IMR-90 (cell line): ENCODE results near the gene NDUFS3. TPM values are rescaled to one million over a fixed set of nuclear protein-coding genes. Genes with fewer than 3 reads are reported as not detected.

Experiments used
- ATAC-seq: fragments of 200-7000 bp; cut with Tn5 transposase; 2 replicates; pipeline ENCODE4 v1.9.1; 2020; ENCODE audit warnings: low read depth, mild to moderate bottlenecking, moderate library complexity
- BruUV-seq: library from RNA; stranded (reverse); fragments of 400-500 nt; replicated peaks from 2 replicates; lab custom pipeline; 2021; lab: Mats Ljungman, UMichigan
- CTCF ChIA-PET: fragments of 300-600 bp; formaldehyde crosslinking; extraction: SDS; loops from one replicate; lab custom pipeline; 2021; ENCODE audit warnings: antibody characterized with exemption; lab: Yijun Ruan, JAX
- POLR2A ChIA-PET: fragments of 300-600 bp; sonication (Branson Sonifier 250); formaldehyde crosslinking; loops from one replicate; lab custom pipeline; 2022; ENCODE audit warnings: antibody characterized with exemption; ENCODE audit not compliant: unreplicated experiment; lab: Charles Lee
- DNase-seq: peaks from one replicate; pipeline ENCODE4 v3.0.0; 2013
- H2AFZ ChIP-seq: replicated peaks from 2 replicates; pipeline ENCODE3; 2013; ENCODE audit warnings: low read length, mild to moderate bottlenecking; ENCODE audit not compliant: poor library complexity
- H2AK5ac ChIP-seq: 2 replicates; pipeline ENCODE4 v1.6.1; 2013; ENCODE audit warnings: low read depth, low read length, inconsistent platforms
- H2AK9ac ChIP-seq: replicated peaks from 2 replicates; pipeline ENCODE3; 2013; ENCODE audit warnings: mild to moderate bottlenecking, low read depth, low read length, moderate library complexity; ENCODE audit not compliant: poor library complexity
- H2BK120ac ChIP-seq: 2 replicates; pipeline ENCODE4 v1.6.1; 2013; ENCODE audit warnings: low read depth, low read length, inconsistent platforms
- H2BK15ac ChIP-seq: 3 replicates; pipeline ENCODE4 v1.6.1; 2013; ENCODE audit warnings: low read depth, low read length, inconsistent platforms
- H2BK20ac ChIP-seq: 2 replicates; pipeline ENCODE4 v1.6.1; 2013; ENCODE audit warnings: low read depth, mild to moderate bottlenecking, inconsistent platforms, low read length, moderate library complexity
- H2BK5ac ChIP-seq: 2 replicates; pipeline ENCODE4 v1.6.1; 2013; ENCODE audit warnings: mild to moderate bottlenecking, low read depth, low read length, inconsistent platforms; ENCODE audit not compliant: poor library complexity, severe bottlenecking
- H3K14ac ChIP-seq: replicated peaks from 2 replicates; pipeline ENCODE4 v1.6.1; 2013; ENCODE audit warnings: low read depth, low read length, inconsistent platforms
- H3K18ac ChIP-seq: 2 replicates; pipeline ENCODE4 v1.6.1; 2013; ENCODE audit warnings: low read depth, low read length, control low read depth
- H3K23ac ChIP-seq: 2 replicates; pipeline ENCODE4 v1.6.1; 2013; ENCODE audit warnings: low read depth, low read length, inconsistent platforms
- H3K27ac ChIP-seq: 2 replicates; pipeline ENCODE4 v1.5.1; 2013; ENCODE audit warnings: mild to moderate bottlenecking, control low read depth, low read length; ENCODE audit not compliant: insufficient read depth
- H3K27me3 ChIP-seq: 2 replicates; pipeline ENCODE4 v1.6.1; 2013; ENCODE audit warnings: low read length; ENCODE audit not compliant: control insufficient read depth, insufficient read depth
- H3K36me3 ChIP-seq: 2 replicates; pipeline ENCODE4 v1.6.1; 2013; ENCODE audit warnings: low read length, mixed read lengths; ENCODE audit not compliant: control insufficient read depth, insufficient read depth
- H3K4ac ChIP-seq: 2 replicates; pipeline ENCODE4 v1.6.1; 2013; ENCODE audit warnings: low read depth, low read length, inconsistent platforms
- H3K4me1 ChIP-seq: 2 replicates; pipeline ENCODE4 v1.6.1; 2013; ENCODE audit warnings: low read length, mixed read lengths; ENCODE audit not compliant: control insufficient read depth, insufficient read depth
- H3K4me2 ChIP-seq: 2 replicates; pipeline ENCODE4 v1.6.1; 2013; ENCODE audit warnings: low read depth, mild to moderate bottlenecking, control low read depth, low read length, moderate library complexity
- H3K4me3 ChIP-seq: 2 replicates; pipeline ENCODE4 v1.5.1; 2013; ENCODE audit warnings: low read depth, mild to moderate bottlenecking, control low read depth, low read length, moderate library complexity; ENCODE audit not compliant: insufficient read depth
- H3K56ac ChIP-seq: 2 replicates; pipeline ENCODE4 v1.6.1; 2013; ENCODE audit warnings: low read length, inconsistent platforms; ENCODE audit not compliant: insufficient read depth; ENCODE audit errors: extremely low read depth
- H3K79me1 ChIP-seq, 2 experiments: 2 replicates each; pipeline ENCODE4 v1.6.1; 2013; ENCODE audit warnings: low read length in 2 of 2, inconsistent platforms in 1 of 2, low read depth in 1 of 2
- H3K9ac ChIP-seq: 2 replicates; pipeline ENCODE4 v1.6.1; 2013; ENCODE audit warnings: low read depth, low read length, control low read depth
- H3K9me1 ChIP-seq: 2 replicates; pipeline ENCODE4 v1.6.1; 2013; ENCODE audit warnings: low read length, inconsistent platforms; ENCODE audit not compliant: insufficient read depth
- H3K9me3 ChIP-seq: 2 replicates; pipeline ENCODE4 v1.6.1; 2013; ENCODE audit warnings: low read length; ENCODE audit not compliant: control insufficient read depth, insufficient read depth
- H4K20me1 ChIP-seq: 2 replicates; pipeline ENCODE4 v1.6.1; 2013; ENCODE audit warnings: low read length, inconsistent platforms; ENCODE audit not compliant: insufficient read depth
- H4K5ac ChIP-seq: 2 replicates; pipeline ENCODE4 v1.6.1; 2013; ENCODE audit warnings: mild to moderate bottlenecking, low read depth, low read length, control low read depth
- H4K8ac ChIP-seq, 2 experiments: 2 replicates each; pipeline ENCODE4 v1.6.1; 2013; ENCODE audit warnings: low read depth in 2 of 2, low read length in 2 of 2, control low read depth in 1 of 2, inconsistent platforms in 1 of 2
- H4K91ac ChIP-seq: 2 replicates; pipeline ENCODE4 v1.6.1; 2013; ENCODE audit warnings: low read depth, low read length, inconsistent platforms; ENCODE audit not compliant: insufficient read depth
- CEBPB ChIP-seq: IDR thresholded peaks from 2 replicates; pipeline ENCODE4 v1.6.1; 2012; ENCODE audit warnings: low read depth, low read length, improper control_type of control experiment
- MAZ ChIP-seq: IDR thresholded peaks from 2 replicates; pipeline ENCODE4 v1.6.1; 2012; ENCODE audit warnings: low read depth, mild to moderate bottlenecking, low read length, improper control_type of control experiment, moderate library complexity, borderline replicate concordance
- MXI1 ChIP-seq: IDR thresholded peaks from 2 replicates; pipeline ENCODE4 v1.6.1; 2012; ENCODE audit warnings: low read depth, mild to moderate bottlenecking, low read length, moderate library complexity, borderline replicate concordance
- NFE2L2 ChIP-seq: fragments of 150-350 bp; IDR thresholded peaks from 2 replicates; pipeline ENCODE4 v1.6.1; 2016; ENCODE audit warnings: low read depth, mild to moderate bottlenecking, low read length
- RAD21 ChIP-seq: IDR thresholded peaks from 2 replicates; pipeline ENCODE4 v1.6.1; 2012; ENCODE audit warnings: low read length, improper control_type of control experiment
- WGBS, 2 experiments: methylation state at CpG; one replicate each; pipeline versions ENCODE4 v1.1.5 to v1.1.7; 2013; ENCODE audit warnings: missing lambda C conversion rate in 2 of 2; ENCODE audit not compliant: insufficient read length in 1 of 2; ENCODE audit errors: extremely low coverage in 2 of 2; 5-methylcytosine and 5-hydroxymethylcytosine counted together
- dilution Hi-C: fragments of 300-500 bp; cut with HindIII; formaldehyde crosslinking; loops from one replicate; pipeline ENCODE4 v1.14.3; 2018; ENCODE audit warnings: low sequenced_read_pairs; ENCODE audit not compliant: unreplicated experiment
- in situ Hi-C: fragments of 300-500 bp; cut with MboI; formaldehyde crosslinking; loops from 3 replicates; pipeline ENCODE4 v1.14.3; 2019; ENCODE audit warnings: low sequenced_read_pairs, inconsistent platforms, mixed read lengths
- intact Hi-C: fragments of 100-400 bp; cut with micrococcal nuclease; formaldehyde crosslinking; loops from 2 replicates; pipeline ENCODE4 v1.10.0; 2022
- polyA plus RNA-seq, 3 experiments: library from polyadenylated mRNA; depleted of rRNA; stranded (reverse); fragments of >200 nt; gene quantifications; 2 replicates each; pipeline ENCODE4 v1.2.3, GENCODE V29; 2012; ENCODE audit warnings: low replicate concordance in 1 of 3
- total RNA-seq: library from RNA; depleted of rRNA; stranded (reverse); fragments of >200 nt; gene quantifications from 2 replicates; pipeline ENCODE4 v1.2.3, GENCODE V29; 2012
- TF ChIP-seq, protein P1 (sequence below): conservative IDR thresholded peaks from 2 replicates; pipeline ENCODE4 v1.5.1; 2012; ENCODE audit warnings: mild to moderate bottlenecking, low read depth, low read length, improper control_type of control experiment

Gene NDUFS3
- total and polyA plus RNA-seq, 2 of the 4 experiments (the other 2 are of a cell fraction), result 77.1 to 108 TPM

DNA sequence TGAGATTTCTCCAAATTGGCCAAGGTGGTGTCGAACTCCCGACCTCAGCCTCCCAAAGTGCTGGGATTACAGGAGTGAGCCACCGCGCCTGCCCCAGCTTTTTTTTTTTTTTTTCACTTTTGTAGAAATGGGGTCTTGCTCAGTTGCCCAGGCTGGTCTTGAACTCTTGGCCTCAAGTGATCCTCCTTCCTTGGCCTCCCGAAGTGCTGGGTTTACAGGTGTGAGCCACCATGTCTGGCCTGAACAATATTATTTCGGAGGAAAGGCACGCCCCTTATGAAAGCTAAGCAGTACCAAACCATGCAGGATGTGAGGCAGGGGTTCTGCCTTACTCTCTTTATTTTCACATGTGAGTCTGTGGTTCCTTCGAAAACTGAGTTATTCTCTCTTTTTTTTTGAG is 47.4 kb downstream of the NDUFS3 start:
- Histone ChIP-seq H3K56ac (no peak overlapping the region), H4K8ac (no peak overlapping the region), H4K5ac (no peak overlapping the region), H3K27ac (no peak overlapping the region), H3K4me3 (no peak overlapping the region), H3K4ac (no peak overlapping the region), H2BK15ac (no peak overlapping the region), H2BK5ac (no peak overlapping the region), H3K9me1 (0 out of 2 replicates have a peak, but pooled peaks cover 3% of the 10 kb centered on the region), H3K4me1 (no peaks in the 10 kb centered on the region), H4K20me1 (no peaks in the 10 kb centered on the region), H3K4me2 (no peak overlapping the region), H2BK20ac (no peak overlapping the region), H3K9ac (no peak overlapping the region), H2AFZ (no peak overlapping the region), H3K79me1 (0 out of 4 replicates have a peak, but pooled peaks cover 0 to 3% of the 10 kb centered on the region in 2 experiments), H3K18ac (no peak overlapping the region), H2BK120ac (no peak overlapping the region), H3K23ac (no peak overlapping the region), H2AK5ac (no peak overlapping the region), H3K9me3 (no peaks in the 10 kb centered on the region), H3K36me3 (peaks cover 46% of the 10 kb centered on the region), H2AK9ac (no peak overlapping the region), H4K91ac (no peak overlapping the region), H3K27me3 (no peaks in the 10 kb centered on the region), H3K14ac (no peak overlapping the region)
- intact Hi-C loops, result loop anchor here (10.0 kb wide), 1 partner anchor 199 kb away; no protein-coding TSS in a partner anchor
- BruUV-seq, result no TSS peak
- POLR2A ChIA-PET, result no interaction called here
- no peak for TF ChIP-seq MXI1
- TF ChIP-seq NFE2L2, result no peak
- no peak for TF ChIP-seq CEBPB
- TF ChIP-seq RAD21, result no peak
- TF ChIP-seq MAZ, result no peak
- TF ChIP-seq, protein P1, sequence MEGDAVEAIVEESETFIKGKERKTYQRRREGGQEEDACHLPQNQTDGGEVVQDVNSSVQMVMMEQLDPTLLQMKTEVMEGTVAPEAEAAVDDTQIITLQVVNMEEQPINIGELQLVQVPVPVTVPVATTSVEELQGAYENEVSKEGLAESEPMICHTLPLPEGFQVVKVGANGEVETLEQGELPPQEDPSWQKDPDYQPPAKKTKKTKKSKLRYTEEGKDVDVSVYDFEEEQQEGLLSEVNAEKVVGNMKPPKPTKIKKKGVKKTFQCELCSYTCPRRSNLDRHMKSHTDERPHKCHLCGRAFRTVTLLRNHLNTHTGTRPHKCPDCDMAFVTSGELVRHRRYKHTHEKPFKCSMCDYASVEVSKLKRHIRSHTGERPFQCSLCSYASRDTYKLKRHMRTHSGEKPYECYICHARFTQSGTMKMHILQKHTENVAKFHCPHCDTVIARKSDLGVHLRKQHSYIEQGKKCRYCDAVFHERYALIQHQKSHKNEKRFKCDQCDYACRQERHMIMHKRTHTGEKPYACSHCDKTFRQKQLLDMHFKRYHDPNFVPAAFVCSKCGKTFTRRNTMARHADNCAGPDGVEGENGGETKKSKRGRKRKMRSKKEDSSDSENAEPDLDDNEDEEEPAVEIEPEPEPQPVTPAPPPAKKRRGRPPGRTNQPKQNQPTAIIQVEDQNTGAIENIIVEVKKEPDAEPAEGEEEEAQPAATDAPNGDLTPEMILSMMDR, result no peak
- WGBS, 2 experiments, result 100% methylated on average over 2 of the region's 8 CpGs; no CpG with 5 or more reads in 1 of the 2 experiments
- DNase-seq (no peak), ATAC-seq (no peak)
- dilution Hi-C loops, result no loop called here
- in situ Hi-C loops, result no loop called here
- CTCF ChIA-PET, result interaction anchor here (0.7 kb wide), 1 partner anchor 31 kb away, joined by 6 read pairs; no protein-coding TSS in a partner anchor
